ENCODE results near the gene HIGD1B. TPM values are rescaled to one million over a fixed set of nuclear protein-coding genes. Genes with fewer than 3 reads are reported as not detected.

HIGD1B gene
- total RNA-seq, 4 donors from 2014 or later: 1.1 to 2.5 (median 1.5) TPM

DNA sequence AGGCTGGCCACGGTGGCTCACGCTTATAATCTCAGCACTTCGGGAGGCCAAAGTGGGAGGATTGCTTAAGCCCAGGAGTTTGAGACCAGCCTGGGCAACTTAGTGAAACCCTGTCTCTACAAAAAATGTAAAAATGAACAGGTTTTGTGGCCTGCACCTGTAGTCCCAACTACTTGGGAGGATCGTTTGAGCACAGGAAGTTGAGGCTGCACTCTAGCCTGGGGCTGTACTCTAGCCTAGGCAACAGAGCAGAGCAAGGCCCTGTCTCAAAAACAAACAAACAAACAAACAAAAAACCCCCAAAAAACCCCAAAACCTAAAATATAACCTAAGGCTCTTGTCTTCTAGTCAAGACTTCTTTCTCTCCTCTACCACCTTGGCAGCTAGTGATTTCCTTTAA is 7.4 kb upstream of the HIGD1B start:
- 80 to 85% methylated on average over 1 to 4 of the region's 4 CpGs for WGBS, 2 donors (ENCODE audit: low coverage in 1 of 2)
- Histone ChIP-seq H3K9me3 (no peaks in the 10 kb centered on the region), H3K4me1 (peaks cover 0 to 21% (median 0%) of the 10 kb centered on the region in 3 donors), H3K36me3 (no peaks in the 10 kb centered on the region), H3K27ac (no peak overlapping the region), H3K27me3 (no peaks in the 10 kb centered on the region), H3K4me3 (no peak overlapping the region)
- TF ChIP-seq EP300 (IDR thresholded peaks at IDR 0.05) (no peak), POLR2AphosphoS5 (IDR thresholded peaks at IDR 0.05) (no peak), POLR2A (IDR thresholded peaks at IDR 0.05) (no peak)
- TF ChIP-seq, protein P1, sequence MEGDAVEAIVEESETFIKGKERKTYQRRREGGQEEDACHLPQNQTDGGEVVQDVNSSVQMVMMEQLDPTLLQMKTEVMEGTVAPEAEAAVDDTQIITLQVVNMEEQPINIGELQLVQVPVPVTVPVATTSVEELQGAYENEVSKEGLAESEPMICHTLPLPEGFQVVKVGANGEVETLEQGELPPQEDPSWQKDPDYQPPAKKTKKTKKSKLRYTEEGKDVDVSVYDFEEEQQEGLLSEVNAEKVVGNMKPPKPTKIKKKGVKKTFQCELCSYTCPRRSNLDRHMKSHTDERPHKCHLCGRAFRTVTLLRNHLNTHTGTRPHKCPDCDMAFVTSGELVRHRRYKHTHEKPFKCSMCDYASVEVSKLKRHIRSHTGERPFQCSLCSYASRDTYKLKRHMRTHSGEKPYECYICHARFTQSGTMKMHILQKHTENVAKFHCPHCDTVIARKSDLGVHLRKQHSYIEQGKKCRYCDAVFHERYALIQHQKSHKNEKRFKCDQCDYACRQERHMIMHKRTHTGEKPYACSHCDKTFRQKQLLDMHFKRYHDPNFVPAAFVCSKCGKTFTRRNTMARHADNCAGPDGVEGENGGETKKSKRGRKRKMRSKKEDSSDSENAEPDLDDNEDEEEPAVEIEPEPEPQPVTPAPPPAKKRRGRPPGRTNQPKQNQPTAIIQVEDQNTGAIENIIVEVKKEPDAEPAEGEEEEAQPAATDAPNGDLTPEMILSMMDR (IDR thresholded peaks at IDR 0.05): no peak
- no peak for ATAC-seq

DNA sequence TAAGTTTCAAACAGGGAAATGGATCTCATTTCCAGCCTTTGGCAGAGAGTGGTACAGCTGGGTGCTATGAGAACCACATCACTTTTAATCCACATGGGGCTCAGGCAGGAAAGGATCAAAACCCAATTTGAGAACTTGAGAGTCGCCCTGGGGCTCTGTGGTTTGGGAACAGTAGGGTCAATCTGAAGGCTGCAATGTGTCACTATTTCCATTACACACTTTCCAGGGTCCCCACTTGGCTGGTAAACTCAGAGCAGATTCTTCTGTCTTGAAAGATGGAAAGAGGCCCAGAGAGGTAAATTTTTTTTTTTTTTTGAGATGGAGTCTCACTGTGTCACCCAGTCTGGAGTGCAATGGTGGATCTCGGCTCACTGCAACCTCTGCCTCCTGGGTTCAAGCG is 6.7 kb upstream of the HIGD1B start:
- TF ChIP-seq POLR2A (IDR thresholded peaks at IDR 0.05) (no peak), POLR2AphosphoS5 (IDR thresholded peaks at IDR 0.05) (no peak), EP300 (IDR thresholded peaks at IDR 0.05) (no peak)
- TF ChIP-seq, protein P1 (IDR thresholded peaks at IDR 0.05): no peak
- peaks cover 0 to 21% (median 0%) of the 10 kb centered on the region in 3 donors for H3K4me1 ChIP-seq
- H3K4me3 ChIP-seq: no peak overlapping the region
- no peaks in the 10 kb centered on the region for H3K9me3 ChIP-seq
- 60 to 64% methylated on average over 1 to 3 of the region's 3 CpGs for WGBS, 2 donors (ENCODE audit: low coverage in 1 of 2)
- no peak for ATAC-seq
- no peak overlapping the region for H3K27ac ChIP-seq
- H3K36me3 ChIP-seq: no peaks in the 10 kb centered on the region
- H3K27me3 ChIP-seq: no peaks in the 10 kb centered on the region

DNA sequence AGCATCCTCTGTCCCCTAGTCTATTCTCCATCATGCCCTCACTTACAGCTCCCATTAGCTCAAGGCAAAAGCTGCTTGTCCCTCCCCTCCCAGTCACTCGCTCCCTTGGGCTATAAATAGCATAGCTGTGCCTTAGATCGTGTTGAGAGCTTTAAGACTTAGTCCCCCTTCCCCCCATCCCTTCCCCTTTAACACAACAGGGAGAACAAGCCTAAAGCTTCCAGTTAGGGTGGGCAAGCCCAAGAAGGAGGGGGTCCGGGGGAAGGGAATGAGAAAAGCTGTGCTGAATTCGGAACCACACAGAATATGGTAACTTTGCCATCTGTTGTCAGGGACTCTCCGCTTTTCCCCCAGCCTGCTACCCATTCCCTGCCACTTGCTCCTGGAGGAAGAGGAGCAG is 4.9 kb upstream of the HIGD1B start:
- TF ChIP-seq EP300 (IDR thresholded peaks at IDR 0.05) (no peak), POLR2A (IDR thresholded peaks at IDR 0.05) (no peak), POLR2AphosphoS5 (IDR thresholded peaks at IDR 0.05) (no peak)
- TF ChIP-seq, protein P1 (IDR thresholded peaks at IDR 0.05): no peak
- Histone ChIP-seq H3K27ac (peak overlapping the region in 2 of 4 donors; percentile 23 to 24), H3K27me3 (no peaks in the 10 kb centered on the region), H3K36me3 (no peaks in the 10 kb centered on the region), H3K4me3 (no peak overlapping the region), H3K9me3 (no peaks in the 10 kb centered on the region), H3K4me1 (peaks cover 0 to 21% (median 0%) of the 10 kb centered on the region in 3 donors)
- peak; percentile 62 for ATAC-seq
- 40% methylated on average over 5 of the region's 5 CpGs; no CpG with 5 or more reads in 1 of the 2 donors for WGBS, 2 donors (ENCODE audit: low coverage in 1 of 2)

DNA sequence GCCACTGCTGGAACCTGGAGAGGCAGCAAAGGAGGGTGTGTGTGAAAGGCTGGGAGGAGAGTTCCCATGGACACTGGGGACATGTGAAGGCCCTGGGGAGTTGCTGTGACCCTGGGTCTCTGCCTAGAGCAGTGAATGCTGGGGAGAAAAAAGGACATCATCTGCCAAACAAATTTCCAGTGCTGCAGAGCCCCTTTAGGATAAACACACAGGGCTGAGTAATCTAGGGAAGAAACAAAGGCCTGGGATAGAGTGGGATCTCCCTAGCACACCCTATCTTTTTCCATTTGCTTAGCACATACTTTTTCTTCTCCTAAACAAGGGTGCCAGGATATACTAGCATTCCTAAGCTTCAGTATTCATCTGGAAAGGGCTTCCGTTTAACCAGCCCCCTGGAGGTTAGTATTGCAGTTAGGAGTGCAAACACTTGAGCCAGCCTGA is 3.3 kb upstream of the HIGD1B start:
- no peak overlapping the region for H3K4me3 ChIP-seq
- H3K36me3 ChIP-seq: peaks cover 0 to 5% of the 10 kb centered on the region in 2 donors
- WGBS, 2 donors (ENCODE audit: low coverage in 1 of 2): 0 to 11% methylated on average over 1 of the region's 1 CpG
- H3K27ac ChIP-seq: peak overlapping the region in 1 of 4 donors; percentile 16
- peaks cover 0 to 21% (median 0%) of the 10 kb centered on the region in 3 donors for H3K4me1 ChIP-seq
- no peaks in the 10 kb centered on the region for H3K9me3 ChIP-seq
- no peak for ATAC-seq
- no peaks in the 10 kb centered on the region for H3K27me3 ChIP-seq
- TF ChIP-seq, protein P1 (IDR thresholded peaks at IDR 0.05): peak in 1 of 4 experiments; percentile 19
- no peak for TF ChIP-seq EP300 (IDR thresholded peaks at IDR 0.05)
- TF ChIP-seq POLR2AphosphoS5 (IDR thresholded peaks at IDR 0.05): no peak
- no peak for TF ChIP-seq POLR2A (IDR thresholded peaks at IDR 0.05)

DNA sequence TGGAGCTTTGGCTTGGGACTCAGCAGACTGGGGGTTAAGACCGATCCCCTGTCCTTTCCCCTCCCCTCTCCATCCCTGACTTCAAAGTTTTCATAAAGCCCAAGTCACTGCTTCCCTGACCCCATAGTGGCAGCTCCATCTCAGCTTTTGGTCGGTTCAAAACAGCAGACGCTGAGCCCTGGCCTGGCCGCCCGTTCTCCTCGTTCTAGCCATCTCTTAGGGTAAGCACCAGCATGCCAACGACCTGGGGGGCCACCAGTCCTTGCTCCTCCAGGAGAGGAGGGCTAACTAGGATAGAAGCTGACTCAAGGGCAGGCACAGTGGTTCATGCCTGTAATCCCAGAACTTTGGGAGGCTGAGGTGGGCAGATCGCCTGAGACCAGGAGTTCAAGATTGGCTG is 1.5 kb upstream of the HIGD1B start:
- Histone ChIP-seq H3K9me3 (no peaks in the 10 kb centered on the region), H3K27ac (no peak overlapping the region), H3K4me1 (peaks cover 0 to 21% (median 0%) of the 10 kb centered on the region in 3 donors), H3K27me3 (no peaks in the 10 kb centered on the region), H3K36me3 (peaks cover 0 to 22% of the 10 kb centered on the region in 2 donors), H3K4me3 (no peak overlapping the region)
- 100% methylated on average over 1 of the region's 8 CpGs; no CpG with 5 or more reads in 1 of the 2 donors for WGBS, 2 donors (ENCODE audit: low coverage in 1 of 2)
- ATAC-seq: no peak
- TF ChIP-seq EP300 (IDR thresholded peaks at IDR 0.05) (no peak), POLR2AphosphoS5 (IDR thresholded peaks at IDR 0.05) (no peak), POLR2A (IDR thresholded peaks at IDR 0.05) (no peak)
- TF ChIP-seq, protein P1 (IDR thresholded peaks at IDR 0.05): no peak
